GM10847 (cell line): ENCODE data around the gene EIF4G3.

Source experiments
- POLR2A ChIP-seq: IDR thresholded peaks from 2 replicates; pipeline ENCODE4 v1.6.1; 2011; ENCODE audit not compliant: insufficient read length; ENCODE audit errors: extremely low read depth

The EIF4G3 gene

GRCh38 chr1:21189906-21190500 lies 13.3 kb upstream of the EIF4G3 start:
- TF ChIP-seq POLR2A, result no peak

GRCh38 chr1:21189421-21189820 lies 12.7 kb upstream of the EIF4G3 start:
- TF ChIP-seq POLR2A, result no peak

- no peak for TF ChIP-seq POLR2A
Observed at GRCh38 chr1:21188235-21188634, 11.5 kb upstream of the EIF4G3 start.

- no peak for TF ChIP-seq POLR2A
Observed at GRCh38 chr1:21185221-21185731, 8.6 kb upstream of the EIF4G3 start.

GRCh38 chr1:21184276-21184675 lies 7.6 kb upstream of the EIF4G3 start:
- no peak for TF ChIP-seq POLR2A

GRCh38 chr1:21182181-21182731 lies 5.6 kb upstream of the EIF4G3 start:
- no peak for TF ChIP-seq POLR2A

GRCh38 chr1:21175670-21176581 lies 771 bp downstream of the EIF4G3 start:
- no peak for TF ChIP-seq POLR2A

- TF ChIP-seq POLR2A, result no peak
Observed at GRCh38 chr1:21175324-21175669, 1.4 kb downstream of the EIF4G3 start.

GRCh38 chr1:21174654-21175323 lies 1.9 kb downstream of the EIF4G3 start:
- TF ChIP-seq POLR2A, result no peak

- TF ChIP-seq POLR2A, result no peak
Observed at GRCh38 chr1:21174230-21174629, 2.5 kb downstream of the EIF4G3 start.

- TF ChIP-seq POLR2A, result no peak
Observed at GRCh38 chr1:21168444-21168843, 8.3 kb downstream of the EIF4G3 start.

- TF ChIP-seq POLR2A, result no peak
Observed at GRCh38 chr1:21165646-21166045, 11.1 kb downstream of the EIF4G3 start.

- no peak for TF ChIP-seq POLR2A
Observed at GRCh38 chr1:21165076-21165475, 11.6 kb downstream of the EIF4G3 start.

GRCh38 chr1:21164266-21164665 lies 12.4 kb downstream of the EIF4G3 start:
- no peak for TF ChIP-seq POLR2A

- no peak for TF ChIP-seq POLR2A
Observed at GRCh38 chr1:21162740-21163464, 13.8 kb downstream of the EIF4G3 start.
